SH-SY5Y (cell line): ENCODE results near the gene ZNF573.

Experiments
- GATA2 ChIP-seq: IDR thresholded peaks from 2 replicates; pipeline ENCODE4 v1.6.1; 2011; ENCODE audit warnings: mild to moderate bottlenecking, low read depth, low read length
- GATA3 ChIP-seq: IDR thresholded peaks from 2 replicates; pipeline ENCODE4 v1.6.1; 2011; ENCODE audit warnings: low read depth, mild to moderate bottlenecking, low read length, moderate library complexity

- TF ChIP-seq GATA2 (no peak), GATA3 (no peak)
Measured at GRCh38 chr19:37809366-37809765, 30.0 kb upstream of the ZNF573 start.
